Uterus (tissue), 4 donors: ENCODE results near the gene ARHGAP18. TPM values are rescaled to one million over a fixed set of nuclear protein-coding genes. Genes with fewer than 3 reads are reported as not detected.
A peak's percentile ranks its signal among the peaks of the same experiment; 100 is the strongest.

ENCODE experiments used
- DNase-seq, 2 donors: peaks; one replicate each; pipeline ENCODE4 v3.0.0-alpha.2; 2019 to 2020
- H3K27ac ChIP-seq, 2 donors: fragments of 200-600 bp; sonication (generic); 1 replicate in 1 of 2; 2 replicates in 1 of 2; pipeline ENCODE4 v1.5.1; 2016 to 2018
- H3K27me3 ChIP-seq, 2 donors: fragments of 200-600 bp; sonication (generic); one replicate each; pipeline ENCODE4 v1.5.1; 2018 to 2019; ENCODE audit warnings: control low read depth in 1 of 2
- H3K36me3 ChIP-seq, 2 donors: fragments of 200-600 bp; sonication (generic); one replicate each; pipeline ENCODE4 v1.5.1; 2019; ENCODE audit warnings: control low read depth in 1 of 2
- H3K4me1 ChIP-seq, 2 donors: fragments of 200-600 bp; sonication (generic); one replicate each; pipeline ENCODE4 v1.5.1; 2018 to 2019; ENCODE audit warnings: control low read depth in 1 of 2
- H3K4me3 ChIP-seq, 2 donors: fragments of 200-600 bp; sonication (generic); 1 replicate in 1 of 2; 2 replicates in 1 of 2; pipeline ENCODE4 v1.5.1; 2018 to 2019; ENCODE audit warnings: mild to moderate bottlenecking in 1 of 2
- H3K9me3 ChIP-seq, 2 donors: fragments of 200-600 bp; sonication (generic); one replicate each; pipeline ENCODE4 v1.5.1; 2019; ENCODE audit warnings: control low read depth in 1 of 2
- CTCF ChIP-seq, 4 experiments: fragments of 200-600 bp in 2 of 4; fragments of 450-650 bp in 2 of 4; sonication (generic) in 2 of 4; IDR thresholded peaks; one replicate each; pipeline ENCODE4 v1.5.1; 2016 to 2019; ENCODE audit warnings: antibody characterized with exemption in 4 of 4, mild to moderate bottlenecking in 2 of 4, moderate library complexity in 1 of 4
- POLR2A ChIP-seq, 2 donors: fragments of 450-650 bp; IDR thresholded peaks; one replicate each; pipeline ENCODE4 v1.6.1; 2016; ENCODE audit warnings: antibody characterized with exemption in 2 of 2, mild to moderate bottlenecking in 1 of 2, moderate library complexity in 1 of 2
- intact Hi-C: fragments of 100-400 bp; cut with DNase I; formaldehyde crosslinking; loops from one replicate; pipeline ENCODE4 v1.15.1; 2023; ENCODE audit warnings: low total_unique reads
- total RNA-seq, 4 donors: library from RNA; depleted of rRNA in 3 of 4; stranded (reverse); fragments of >200 nt in 3 of 4; gene quantifications; one replicate each; pipeline versions ENCODE4 v1.1.0 to v1.2.4, GENCODE V29; 2014 to 2023
- donor health status: DM: yes; HTN: yes; CAD: no.

The ARHGAP18 gene
- total RNA-seq, 4 donors from 2014 or later, result 6.3 to 36.7 (median 15.4) TPM

GRCh38 chr6:129744880-129745237 lies 34.9 kb upstream of the ARHGAP18 start:
- intact Hi-C loops, result no loop called here
- no peaks in the 10 kb centered on the region for H3K9me3 ChIP-seq
- no peak for TF ChIP-seq CTCF (IDR thresholded peaks at IDR 0.05)
- TF ChIP-seq POLR2A (IDR thresholded peaks at IDR 0.05), result no peak
- H3K27me3 ChIP-seq, result no peaks in the 10 kb centered on the region
- H3K36me3 ChIP-seq, result no peaks in the 10 kb centered on the region
- DNase-seq, result no peak
- H3K4me3 ChIP-seq, result no peak overlapping the region
- no peaks in the 10 kb centered on the region for H3K4me1 ChIP-seq
- H3K27ac ChIP-seq, result peak overlapping the region in 1 of 2 donors; percentile 45

DNA sequence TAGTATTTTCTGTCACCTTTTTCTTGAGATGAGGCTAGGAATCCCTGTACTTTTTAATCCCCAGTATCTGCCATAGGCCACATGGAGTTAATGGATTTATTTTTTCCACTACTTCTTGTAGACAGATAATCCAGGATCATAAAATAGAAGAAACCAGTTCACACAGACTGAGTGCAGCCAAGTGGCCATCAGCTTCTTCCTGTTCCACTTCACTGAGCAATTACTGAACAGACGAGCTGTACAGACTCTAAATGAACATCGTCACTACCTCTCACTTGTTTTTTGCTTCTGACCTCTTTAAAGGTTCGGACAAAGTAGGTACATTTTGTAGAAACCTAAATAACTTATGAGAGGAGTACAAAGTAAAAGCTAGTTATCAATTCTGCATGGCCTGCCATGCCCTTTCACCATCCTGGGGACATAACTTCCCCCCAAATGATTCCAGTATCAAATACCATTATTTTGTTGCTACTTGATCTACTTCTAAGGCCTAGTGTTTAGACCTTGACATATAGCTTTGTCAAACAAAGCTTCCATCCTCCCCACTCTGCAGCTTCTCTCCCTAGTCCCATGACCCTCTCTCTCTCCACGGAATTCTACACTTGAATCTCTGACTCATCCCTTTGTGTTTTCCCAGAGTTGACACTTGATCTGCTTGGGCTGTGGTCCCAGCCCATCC lies 34.4 kb upstream of the ARHGAP18 start:
- peak overlapping the region; percentile 45 to 53 for H3K27ac ChIP-seq
- no peaks in the 10 kb centered on the region for H3K36me3 ChIP-seq

DNA sequence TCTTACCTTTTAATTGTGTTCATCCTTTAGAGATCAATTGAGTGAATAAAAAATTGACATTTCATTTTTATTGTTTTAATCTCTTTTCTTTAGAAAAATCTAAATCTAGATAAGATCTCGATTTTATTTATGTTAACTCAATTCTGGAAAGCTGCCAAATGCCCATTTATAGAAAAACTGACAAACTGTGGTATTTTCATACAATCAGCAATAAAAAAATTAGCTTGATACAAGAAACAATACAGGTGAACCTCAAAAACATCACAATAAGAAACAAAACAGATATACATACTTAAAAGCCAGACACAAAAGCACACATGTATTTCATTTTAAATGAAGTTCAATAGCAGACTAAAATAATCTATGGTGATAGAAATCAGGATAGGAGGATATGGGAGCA lies 30.0 kb upstream of the ARHGAP18 start:
- intact Hi-C loops, result no loop called here
- DNase-seq, result no peak

More for the DNA sequence above, 34.4 kb upstream of the ARHGAP18 start:
- H3K4me1 ChIP-seq, result no peaks in the 10 kb centered on the region
- no peaks in the 10 kb centered on the region for H3K27me3 ChIP-seq
- no peak overlapping the region for H3K4me3 ChIP-seq
- peak; percentile 40 to 51 for DNase-seq
- no peaks in the 10 kb centered on the region for H3K9me3 ChIP-seq
- intact Hi-C loops, result no loop called here
- TF ChIP-seq CTCF (IDR thresholded peaks at IDR 0.05), result no peak
- TF ChIP-seq POLR2A (IDR thresholded peaks at IDR 0.05), result no peak

GRCh38 chr6:129736105-129736504 lies 26.1 kb upstream of the ARHGAP18 start:
- Histone ChIP-seq H3K27me3 (no peaks in the 10 kb centered on the region), H3K9me3 (no peaks in the 10 kb centered on the region), H3K4me1 (no peaks in the 10 kb centered on the region), H3K4me3 (no peak overlapping the region), H3K27ac (no peak overlapping the region), H3K36me3 (no peaks in the 10 kb centered on the region)
- DNase-seq, result no peak
- intact Hi-C loops, result no loop called here
- TF ChIP-seq POLR2A (IDR thresholded peaks at IDR 0.05) (no peak), CTCF (IDR thresholded peaks at IDR 0.05) (no peak)

More for the DNA sequence above, 30.0 kb upstream of the ARHGAP18 start:
- TF ChIP-seq CTCF (IDR thresholded peaks at IDR 0.05) (no peak), POLR2A (IDR thresholded peaks at IDR 0.05) (no peak)
- Histone ChIP-seq H3K4me3 (no peak overlapping the region), H3K9me3 (no peaks in the 10 kb centered on the region), H3K36me3 (no peaks in the 10 kb centered on the region), H3K27me3 (no peaks in the 10 kb centered on the region), H3K4me1 (no peaks in the 10 kb centered on the region), H3K27ac (no peak overlapping the region)

- Histone ChIP-seq H3K4me1 (no peaks in the 10 kb centered on the region), H3K36me3 (no peaks in the 10 kb centered on the region), H3K9me3 (no peaks in the 10 kb centered on the region), H3K4me3 (no peak overlapping the region), H3K27ac (no peak overlapping the region), H3K27me3 (no peaks in the 10 kb centered on the region)
- DNase-seq, result no peak
- intact Hi-C loops, result no loop called here
- TF ChIP-seq POLR2A (IDR thresholded peaks at IDR 0.05), result no peak
- TF ChIP-seq CTCF (IDR thresholded peaks at IDR 0.05), result no peak
Measured at GRCh38 chr6:129733290-129733689, 23.3 kb upstream of the ARHGAP18 start.
